Measurements from ENCODE around the gene HIVEP3.

The HIVEP3 gene

DNA sequence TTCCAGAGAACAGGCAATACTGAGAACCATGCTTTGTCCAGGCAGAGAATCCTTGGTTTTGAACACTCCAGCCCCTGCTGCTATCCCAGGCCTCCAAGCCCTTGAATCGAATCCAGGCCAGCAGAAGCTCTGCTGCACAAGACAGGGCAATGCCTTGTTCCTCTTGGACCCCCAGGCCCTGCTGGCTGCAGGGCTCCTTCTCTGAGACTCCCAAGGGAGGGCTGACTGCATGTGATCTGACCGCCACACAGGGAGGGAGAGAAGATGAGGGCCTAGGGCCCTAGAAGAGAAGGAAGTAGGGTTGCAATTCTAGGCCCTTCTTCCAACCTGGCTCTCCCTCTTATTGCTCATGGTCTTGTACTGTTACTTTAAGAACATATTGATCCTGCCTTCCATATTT, 273.7 kb downstream of the HIVEP3 start:
- TF ChIP-seq, protein P1, sequence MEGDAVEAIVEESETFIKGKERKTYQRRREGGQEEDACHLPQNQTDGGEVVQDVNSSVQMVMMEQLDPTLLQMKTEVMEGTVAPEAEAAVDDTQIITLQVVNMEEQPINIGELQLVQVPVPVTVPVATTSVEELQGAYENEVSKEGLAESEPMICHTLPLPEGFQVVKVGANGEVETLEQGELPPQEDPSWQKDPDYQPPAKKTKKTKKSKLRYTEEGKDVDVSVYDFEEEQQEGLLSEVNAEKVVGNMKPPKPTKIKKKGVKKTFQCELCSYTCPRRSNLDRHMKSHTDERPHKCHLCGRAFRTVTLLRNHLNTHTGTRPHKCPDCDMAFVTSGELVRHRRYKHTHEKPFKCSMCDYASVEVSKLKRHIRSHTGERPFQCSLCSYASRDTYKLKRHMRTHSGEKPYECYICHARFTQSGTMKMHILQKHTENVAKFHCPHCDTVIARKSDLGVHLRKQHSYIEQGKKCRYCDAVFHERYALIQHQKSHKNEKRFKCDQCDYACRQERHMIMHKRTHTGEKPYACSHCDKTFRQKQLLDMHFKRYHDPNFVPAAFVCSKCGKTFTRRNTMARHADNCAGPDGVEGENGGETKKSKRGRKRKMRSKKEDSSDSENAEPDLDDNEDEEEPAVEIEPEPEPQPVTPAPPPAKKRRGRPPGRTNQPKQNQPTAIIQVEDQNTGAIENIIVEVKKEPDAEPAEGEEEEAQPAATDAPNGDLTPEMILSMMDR (conservative IDR thresholded peaks at IDR 0.05; ENCODE audit: low read depth, low read length), result no peak

GRCh38 chr1:41642922-41643821, 275.6 kb downstream of the HIVEP3 start:
- no peak overlapping the region for H3K4me3 ChIP-seq (ENCODE audit: low read length)
- no peak for DNase-seq (ENCODE audit: low read depth)
- TF ChIP-seq, protein P1 (conservative IDR thresholded peaks at IDR 0.05; ENCODE audit: low read depth, low read length), result no peak

More for the DNA sequence above, 273.7 kb downstream of the HIVEP3 start:
- H3K4me3 ChIP-seq (ENCODE audit: low read length), result no peak overlapping the region
- DNase-seq (ENCODE audit: low read depth), result no peak

GRCh38 chr1:41641941-41642527, 276.7 kb downstream of the HIVEP3 start:
- TF ChIP-seq, protein P1 (conservative IDR thresholded peaks at IDR 0.05; ENCODE audit: low read depth, low read length), result no peak
- no peak for DNase-seq (ENCODE audit: low read depth)
- H3K4me3 ChIP-seq (ENCODE audit: low read length), result no peak overlapping the region

DNA sequence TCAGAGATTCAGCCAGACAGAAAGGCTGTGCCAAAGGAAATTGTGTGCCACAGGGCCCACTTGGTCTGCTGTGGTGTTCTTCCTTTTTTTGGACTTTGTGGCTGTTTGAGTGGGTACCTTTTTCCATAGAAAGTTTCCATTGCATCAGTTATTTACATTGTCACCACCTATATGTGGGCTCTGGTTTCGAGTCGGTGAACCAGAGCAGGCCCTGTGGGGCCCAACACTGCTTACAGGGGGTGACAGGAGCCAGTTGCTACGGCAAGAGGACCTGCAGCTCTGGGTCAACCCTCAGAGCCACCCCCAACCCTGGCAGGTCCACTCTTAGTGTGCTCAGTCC, 277.3 kb downstream of the HIVEP3 start:
- H3K4me3 ChIP-seq (ENCODE audit: low read length), result no peak overlapping the region
- DNase-seq (ENCODE audit: low read depth), result no peak
- TF ChIP-seq, protein P1 (conservative IDR thresholded peaks at IDR 0.05; ENCODE audit: low read depth, low read length), result no peak

GRCh38 chr1:41640756-41641474, 277.8 kb downstream of the HIVEP3 start:
- H3K4me3 ChIP-seq (ENCODE audit: low read length), result no peak overlapping the region
- TF ChIP-seq, protein P1 (conservative IDR thresholded peaks at IDR 0.05; ENCODE audit: low read depth, low read length), result no peak
- no peak for DNase-seq (ENCODE audit: low read depth)

GRCh38 chr1:41640141-41640751, 278.5 kb downstream of the HIVEP3 start:
- no peak overlapping the region for H3K4me3 ChIP-seq (ENCODE audit: low read length)
- DNase-seq (ENCODE audit: low read depth), result no peak
- TF ChIP-seq, protein P1 (conservative IDR thresholded peaks at IDR 0.05; ENCODE audit: low read depth, low read length), result no peak

Data from retinal pigment epithelial cell (primary cell).